Amygdala (tissue), 56 donors: ENCODE data around the gene SLC22A23.
A peak's percentile ranks its signal among the peaks of the same experiment; 100 is the strongest.

Source experiments
- DNase-seq, 56 donors: peaks; one replicate each; lab custom pipeline; 2025; lab: John Stamatoyannopoulos, UW

SLC22A23 gene

GRCh38 chr6:3456898-3457709 is at the start of gene SLC22A23:
Gene SLC22A23, minus strand, starts transcription at chr6:3457050. Its CDS starts 491 bp downstream, at chr6:3456559.
- peak in 48 of 56 donors; percentile 18 to 82 (median 60) for DNase-seq

- DNase-seq, result peak in 1 of 56 donors; percentile 10
These were observed 49.4 kb upstream of the SLC22A23 start for GRCh38 chr6:3506200-3506599.

- no peak for DNase-seq
These were observed 48.3 kb upstream of the SLC22A23 start for GRCh38 chr6:3504938-3505805.

- no peak for DNase-seq
These were observed 47.5 kb upstream of the SLC22A23 start for GRCh38 chr6:3504354-3504753.

- no peak for DNase-seq
These were observed 45.1 kb upstream of the SLC22A23 start for GRCh38 chr6:3501826-3502500.

- no peak for DNase-seq
These were observed 43.6 kb upstream of the SLC22A23 start for GRCh38 chr6:3500262-3501014.

- no peak for DNase-seq
These were observed 42.8 kb upstream of the SLC22A23 start for GRCh38 chr6:3499603-3500002.

- DNase-seq, result no peak
These were observed 39.5 kb upstream of the SLC22A23 start for GRCh38 chr6:3496395-3496794.

GRCh38 chr6:3494391-3495100 is 37.7 kb upstream of the SLC22A23 start:
- no peak for DNase-seq

- DNase-seq, result no peak
These were observed 33.8 kb upstream of the SLC22A23 start for GRCh38 chr6:3490625-3490980.

- DNase-seq, result no peak
These were observed 33.2 kb upstream of the SLC22A23 start for GRCh38 chr6:3489961-3490624.

GRCh38 chr6:3489027-3489757 is 32.3 kb upstream of the SLC22A23 start:
- DNase-seq, result no peak

- DNase-seq, result peak in 19 of 56 donors; percentile 3 to 60 (median 25)
These were observed 28.1 kb upstream of the SLC22A23 start for GRCh38 chr6:3484946-3485345.

GRCh38 chr6:3484192-3484591 is 27.3 kb upstream of the SLC22A23 start:
- DNase-seq, result no peak

- DNase-seq, result no peak
These were observed 26.8 kb upstream of the SLC22A23 start for GRCh38 chr6:3483675-3484074.

GRCh38 chr6:3482869-3483268 is 26.0 kb upstream of the SLC22A23 start:
- DNase-seq, result no peak

- no peak for DNase-seq
These were observed 24.8 kb upstream of the SLC22A23 start for GRCh38 chr6:3481640-3482039.

- DNase-seq, result no peak
These were observed 23.2 kb upstream of the SLC22A23 start for GRCh38 chr6:3480009-3480408.
